SIG-M5 treated with dmso at 0.1 percent for 504 hours (cell line): ENCODE data around the gene ABCG4.
"Not testable (repeated sequence)": the region's sequence is repeated elsewhere in the genome, so short reads cannot be mapped to it uniquely, and the experiment has no call there.

Source experiments
- DNase-seq: peaks from one replicate; lab custom pipeline; 2025; ENCODE audit not compliant: unreplicated experiment; lab: John Stamatoyannopoulos, UW

ABCG4 gene

GRCh38 chr11:119115484-119116234, 33.2 kb upstream of the ABCG4 start:
- DNase-seq, result no peak

- DNase-seq, result no peak
Measured at GRCh38 chr11:119116235-119116594, 32.6 kb upstream of the ABCG4 start.

GRCh38 chr11:119116601-119117000, 32.3 kb upstream of the ABCG4 start:
- DNase-seq, result no peak

GRCh38 chr11:119117004-119117706, 31.7 kb upstream of the ABCG4 start:
- DNase-seq, result no peak

GRCh38 chr11:119118227-119118626, 30.6 kb upstream of the ABCG4 start:
- no peak for DNase-seq

- DNase-seq, result no peak
Measured at GRCh38 chr11:119118946-119119345, 29.9 kb upstream of the ABCG4 start.

GRCh38 chr11:119120639-119121007, 28.2 kb upstream of the ABCG4 start:
- no peak for DNase-seq

- DNase-seq, result peak; percentile 98
Measured at GRCh38 chr11:119121008-119121810, 27.6 kb upstream of the ABCG4 start, which contains the start of gene HINFP. TSS of gene HINFP (plus strand) at chr11:119121580. CDS start at chr11:119126945, 5,365 bp downstream.

GRCh38 chr11:119121811-119122124, 27.1 kb upstream of the ABCG4 start:
- DNase-seq, result no peak

- no peak for DNase-seq
Measured at GRCh38 chr11:119125821-119126220, 23.0 kb upstream of the ABCG4 start.

GRCh38 chr11:119126675-119127268, 22.1 kb upstream of the ABCG4 start:
- DNase-seq, result no peak

GRCh38 chr11:119130662-119131061, 18.2 kb upstream of the ABCG4 start:
- no peak for DNase-seq

GRCh38 chr11:119134389-119134978, 14.4 kb upstream of the ABCG4 start:
- DNase-seq, result peak; percentile 61

- not testable (repeated sequence) for DNase-seq
Measured at GRCh38 chr11:119139276-119139675, 9.6 kb upstream of the ABCG4 start.

- DNase-seq, result peak; percentile 72
Measured at GRCh38 chr11:119144825-119145486, 3.9 kb upstream of the ABCG4 start.

GRCh38 chr11:119145551-119145950, 3.3 kb upstream of the ABCG4 start:
- DNase-seq, result no peak

- no peak for DNase-seq
Measured at GRCh38 chr11:119147604-119148333, 1.1 kb upstream of the ABCG4 start.

GRCh38 chr11:119148720-119149017, 183 bp upstream of the ABCG4 start:
- no peak for DNase-seq

GRCh38 chr11:119149786-119150275, 979 bp downstream of the ABCG4 start:
- DNase-seq, result no peak

- DNase-seq, result no peak
Measured at GRCh38 chr11:119152043-119152442, 3.2 kb downstream of the ABCG4 start.
